CD4-positive, CD25-positive, alpha-beta regulatory T cell (primary cell): Measurements from ENCODE around the gene LIPC. TPM values are rescaled to one million over a fixed set of nuclear protein-coding genes. Genes with fewer than 3 reads are reported as not detected.

Experiments used
- ATAC-seq, 2 donors: fragments of 150-1000 bp; cut with Tn5 transposase; one replicate each; pipeline ENCODE4 v1.10.0; 2021; ENCODE audit warnings: low read depth in 2 of 2, moderate number of reproducible peaks in 2 of 2, moderate library complexity in 1 of 2
- DNase-seq, 3 donors: peaks; one replicate each; pipeline versions ENCODE4 v3.0.0 to v3.0.0-alpha.2; 2012 to 2022; ENCODE audit warnings: mixed read lengths in 1 of 3
- H3K27ac ChIP-seq: one replicate; pipeline ENCODE4 v1.7.0; 2013; ENCODE audit warnings: mild to moderate bottlenecking, low read length; ENCODE audit not compliant: insufficient read depth, poor library complexity, severe bottlenecking
- H3K27me3 ChIP-seq: one replicate; pipeline ENCODE4 v1.7.0; 2013; ENCODE audit warnings: low read length; ENCODE audit not compliant: control insufficient read depth, insufficient read depth
- H3K36me3 ChIP-seq: one replicate; pipeline ENCODE4 v1.7.0; 2013; ENCODE audit warnings: mild to moderate bottlenecking, low read length, moderate library complexity; ENCODE audit not compliant: control insufficient read depth, insufficient read depth
- H3K4me1 ChIP-seq: 2 replicates; pipeline ENCODE4 v1.7.0; 2013; ENCODE audit warnings: mild to moderate bottlenecking, low read length; ENCODE audit not compliant: insufficient read depth, control insufficient read depth, poor library complexity, severe bottlenecking
- H3K4me3 ChIP-seq: one replicate; pipeline ENCODE4 v1.7.0; 2013; ENCODE audit warnings: low read depth, mild to moderate bottlenecking, low read length, moderate library complexity
- H3K9me3 ChIP-seq, 2 experiments: 1 replicate in 1 of 2; 2 replicates in 1 of 2; pipeline ENCODE4 v1.7.0; 2013; ENCODE audit warnings: low read length in 2 of 2, mild to moderate bottlenecking in 1 of 2, moderate library complexity in 1 of 2; ENCODE audit not compliant: control insufficient read depth in 2 of 2
- H3K27ac Mint-ChIP-seq, 3 donors: one replicate each; pipeline ENCODE4 v1.8.0; 2020 to 2022; ENCODE audit warnings: mild to moderate bottlenecking in 3 of 3, mixed read lengths in 3 of 3, moderate library complexity in 2 of 3
- H3K27me3 Mint-ChIP-seq: one replicate; pipeline ENCODE4 v1.8.0; 2022; ENCODE audit warnings: mild to moderate bottlenecking, mixed read lengths
- H3K36me3 Mint-ChIP-seq: one replicate; pipeline ENCODE4 v1.8.0; 2020; ENCODE audit warnings: mixed read lengths
- H3K4me1 Mint-ChIP-seq, 4 donors: one replicate each; pipeline ENCODE4 v1.8.0; 2020 to 2022; ENCODE audit warnings: mixed read lengths in 4 of 4, mild to moderate bottlenecking in 1 of 4
- H3K4me3 Mint-ChIP-seq, 4 donors: one replicate each; pipeline ENCODE4 v1.8.0; 2020 to 2022; ENCODE audit warnings: mild to moderate bottlenecking in 4 of 4, mixed read lengths in 4 of 4, moderate library complexity in 3 of 4
- H3K9me3 Mint-ChIP-seq, 7 donors: one replicate each; pipeline ENCODE4 v1.8.0; 2020 to 2022; ENCODE audit warnings: mixed read lengths in 7 of 7, mild to moderate bottlenecking in 3 of 7, moderate library complexity in 2 of 7
- polyA plus RNA-seq, 4 donors: library from polyadenylated mRNA; unstranded; fragments of 300-500 nt; fragmentation: Illumina TruSeq; gene quantifications; one replicate each; pipeline ENCODE4 v1.2.3, GENCODE V29; 2021
- total RNA-seq: library from RNA; stranded (reverse); gene quantifications from one replicate; pipeline ENCODE4 v1.2.3, GENCODE V29; 2022

LIPC gene
- total and polyA plus RNA-seq, 5 donors from 2014 or later: 0.54 to 1.7 (median 1.6) TPM

GRCh38 chr15:58418135-58418534 is 13.7 kb upstream of the LIPC start:
- DNase-seq (no peak), ATAC-seq (no peak)
- Mint-ChIP-seq H3K36me3 (no peaks in the 10 kb centered on the region), H3K9me3 (peaks cover 0 to 7% (median 0%) of the 10 kb centered on the region in 7 donors), H3K27ac (no peak overlapping the region), H3K4me1 (peaks cover 0 to 14% (median 5%) of the 10 kb centered on the region in 4 donors), H3K4me3 (no peak overlapping the region), H3K27me3 (peaks cover 4% of the 10 kb centered on the region)
- Histone ChIP-seq H3K4me1 (no peaks in the 10 kb centered on the region), H3K4me3 (no peak overlapping the region), H3K27ac (no peak overlapping the region), H3K9me3 (no peaks in the 10 kb centered on the region), H3K36me3 (no peaks in the 10 kb centered on the region), H3K27me3 (no peaks in the 10 kb centered on the region)

GRCh38 chr15:58419803-58420524 is 11.8 kb upstream of the LIPC start:
- DNase-seq (no peak), ATAC-seq (no peak)
- Mint-ChIP-seq H3K36me3 (no peaks in the 10 kb centered on the region), H3K27ac (peak overlapping the region in 2 of 3 donors; percentile 62 to 64), H3K9me3 (peaks cover 0 to 7% (median 0%) of the 10 kb centered on the region in 7 donors), H3K4me1 (peaks cover 0 to 14% (median 4%) of the 10 kb centered on the region in 4 donors), H3K4me3 (no peak overlapping the region), H3K27me3 (peaks cover 4% of the 10 kb centered on the region)
- H3K27me3 ChIP-seq: no peaks in the 10 kb centered on the region
- H3K4me1 ChIP-seq: no peaks in the 10 kb centered on the region
- H3K36me3 ChIP-seq: no peaks in the 10 kb centered on the region
- no peak overlapping the region for H3K4me3 ChIP-seq
- H3K9me3 ChIP-seq: no peaks in the 10 kb centered on the region
- H3K27ac ChIP-seq: no peak overlapping the region

GRCh38 chr15:58420579-58421043 is 11.2 kb upstream of the LIPC start:
- no peak for ATAC-seq
- Histone ChIP-seq H3K4me1 (no peaks in the 10 kb centered on the region), H3K36me3 (no peaks in the 10 kb centered on the region), H3K27ac (no peak overlapping the region), H3K4me3 (no peak overlapping the region), H3K27me3 (no peaks in the 10 kb centered on the region), H3K9me3 (no peaks in the 10 kb centered on the region)
- Mint-ChIP-seq H3K27me3 (peaks cover 4% of the 10 kb centered on the region), H3K27ac (peak overlapping the region in 2 of 3 donors; percentile 62 to 64), H3K9me3 (peaks cover 0 to 7% (median 0%) of the 10 kb centered on the region in 7 donors), H3K4me3 (no peak overlapping the region), H3K36me3 (no peaks in the 10 kb centered on the region), H3K4me1 (peaks cover 0 to 14% (median 4%) of the 10 kb centered on the region in 4 donors)
- DNase-seq: no peak

GRCh38 chr15:58423205-58423604 is 8.6 kb upstream of the LIPC start:
- no peak overlapping the region for H3K27ac ChIP-seq
- H3K4me3 Mint-ChIP-seq: no peak overlapping the region
- H3K4me3 ChIP-seq: no peak overlapping the region
- no peaks in the 10 kb centered on the region for H3K36me3 Mint-ChIP-seq
- DNase-seq (no peak), ATAC-seq (no peak)
- H3K27me3 ChIP-seq: no peaks in the 10 kb centered on the region
- H3K27ac Mint-ChIP-seq: no peak overlapping the region
- H3K4me1 ChIP-seq: no peaks in the 10 kb centered on the region
- peaks cover 0 to 14% (median 4%) of the 10 kb centered on the region in 4 donors for H3K4me1 Mint-ChIP-seq
- no peaks in the 10 kb centered on the region for H3K36me3 ChIP-seq
- H3K9me3 Mint-ChIP-seq: peaks cover 0 to 2% (median 0%) of the 10 kb centered on the region in 7 donors
- H3K9me3 ChIP-seq: no peaks in the 10 kb centered on the region
- no peaks in the 10 kb centered on the region for H3K27me3 Mint-ChIP-seq

- DNase-seq: no peak
- Histone ChIP-seq H3K4me1 (no peaks in the 10 kb centered on the region), H3K4me3 (no peak overlapping the region), H3K9me3 (no peaks in the 10 kb centered on the region), H3K27ac (no peak overlapping the region), H3K36me3 (no peaks in the 10 kb centered on the region), H3K27me3 (no peaks in the 10 kb centered on the region)
- Mint-ChIP-seq H3K9me3 (peaks cover 0 to 2% (median 0%) of the 10 kb centered on the region in 7 donors), H3K36me3 (no peaks in the 10 kb centered on the region), H3K27me3 (no peaks in the 10 kb centered on the region), H3K4me1 (peaks cover 0 to 14% (median 4%) of the 10 kb centered on the region in 4 donors), H3K4me3 (no peak overlapping the region), H3K27ac (no peak overlapping the region)
- no peak for ATAC-seq
Observed at GRCh38 chr15:58423831-58424608, 7.8 kb upstream of the LIPC start.

GRCh38 chr15:58424722-58425121 is 7.1 kb upstream of the LIPC start:
- peaks cover 0 to 2% (median 0%) of the 10 kb centered on the region in 7 donors for H3K9me3 Mint-ChIP-seq

GRCh38 chr15:58425185-58425584 is 6.6 kb upstream of the LIPC start:
- H3K27ac Mint-ChIP-seq: no peak overlapping the region
- H3K4me3 Mint-ChIP-seq: peak overlapping the region in 1 of 4 donors; percentile 3
- H3K27me3 Mint-ChIP-seq: no peaks in the 10 kb centered on the region
- H3K9me3 ChIP-seq: no peaks in the 10 kb centered on the region
- DNase-seq (no peak), ATAC-seq (no peak)
- no peaks in the 10 kb centered on the region for H3K36me3 Mint-ChIP-seq
- H3K4me1 Mint-ChIP-seq: peaks cover 0 to 11% (median 3%) of the 10 kb centered on the region in 4 donors
- H3K27ac ChIP-seq: no peak overlapping the region
- H3K9me3 Mint-ChIP-seq: peaks cover 0 to 2% (median 0%) of the 10 kb centered on the region in 7 donors
- no peaks in the 10 kb centered on the region for H3K27me3 ChIP-seq
- H3K4me3 ChIP-seq: no peak overlapping the region
- no peaks in the 10 kb centered on the region for H3K36me3 ChIP-seq
- no peaks in the 10 kb centered on the region for H3K4me1 ChIP-seq

More at GRCh38 chr15:58424722-58425121, 7.1 kb upstream of the LIPC start:
- no peak overlapping the region for H3K4me3 ChIP-seq
- no peak overlapping the region for H3K27ac ChIP-seq
- no peak overlapping the region for H3K4me3 Mint-ChIP-seq
- H3K4me1 Mint-ChIP-seq: peaks cover 0 to 14% (median 4%) of the 10 kb centered on the region in 4 donors
- H3K36me3 ChIP-seq: no peaks in the 10 kb centered on the region
- no peak overlapping the region for H3K27ac Mint-ChIP-seq
- ATAC-seq (no peak), DNase-seq (no peak)
- H3K4me1 ChIP-seq: no peaks in the 10 kb centered on the region
- H3K36me3 Mint-ChIP-seq: no peaks in the 10 kb centered on the region
- no peaks in the 10 kb centered on the region for H3K27me3 Mint-ChIP-seq
- no peaks in the 10 kb centered on the region for H3K27me3 ChIP-seq
- no peaks in the 10 kb centered on the region for H3K9me3 ChIP-seq
